SK-N-MC (cell line): ENCODE results near the gene RYR2.

ENCODE experiments used
- EZH2 ChIP-seq: fragments of 200-600 bp; sonication (generic); IDR thresholded peaks from one replicate; pipeline ENCODE4 v1.6.1; 2017; ENCODE audit warnings: antibody characterized with exemption
- FOXP2 ChIP-seq: optimal IDR thresholded peaks from 2 replicates; pipeline ENCODE3; 2011; ENCODE audit warnings: mild to moderate bottlenecking, moderate library complexity; ENCODE audit not compliant: insufficient read depth; ENCODE audit errors: extremely low read length, control extremely low read depth
- POLR2AphosphoS5 ChIP-seq: IDR thresholded peaks from 2 replicates; pipeline ENCODE4 v1.6.1; 2012; ENCODE audit warnings: mild to moderate bottlenecking, low read depth, low read length, borderline replicate concordance

GRCh38 chr1:237211031-237211430 is 169.0 kb downstream of the RYR2 start:
- TF ChIP-seq EZH2: no peak
- no peak for TF ChIP-seq POLR2AphosphoS5
- no peak for TF ChIP-seq FOXP2
